Central memory CD8-positive, alpha-beta T cell (primary cell): Measurements from ENCODE around the gene OR6K6.

ENCODE experiments used
- ATAC-seq: fragments of 150-1000 bp; cut with Tn5 transposase; replicated peaks from 2 replicates; pipeline ENCODE4 v1.10.0; 2022; ENCODE audit warnings: mild to moderate bottlenecking, moderate FRiP score, moderate number of reproducible peaks; ENCODE audit not compliant: poor library complexity, severe bottlenecking; ENCODE audit errors: extremely low read depth
- DNase-seq, 2 donors: peaks; one replicate each; pipeline ENCODE4 v3.0.0; 2021; ENCODE audit warnings: low spot score in 2 of 2
- H3K27ac Mint-ChIP-seq: one replicate; pipeline ENCODE4 v1.8.0; 2022; ENCODE audit warnings: low read depth, mild to moderate bottlenecking, moderate library complexity, mixed read lengths
- H3K27me3 Mint-ChIP-seq: one replicate; pipeline ENCODE4 v1.8.0; 2022; ENCODE audit warnings: mixed read lengths
- H3K36me3 Mint-ChIP-seq: one replicate; pipeline ENCODE4 v1.8.0; 2022; ENCODE audit warnings: mild to moderate bottlenecking, moderate library complexity, mixed read lengths; ENCODE audit not compliant: insufficient read depth
- H3K4me1 Mint-ChIP-seq: one replicate; pipeline ENCODE4 v1.8.0; 2022; ENCODE audit warnings: mixed read lengths
- H3K4me3 Mint-ChIP-seq: one replicate; pipeline ENCODE4 v1.8.0; 2022; ENCODE audit warnings: mild to moderate bottlenecking, moderate library complexity, mixed read lengths
- H3K9me3 Mint-ChIP-seq: one replicate; pipeline ENCODE4 v1.8.0; 2022; ENCODE audit warnings: mixed read lengths

Gene OR6K6, protein sequence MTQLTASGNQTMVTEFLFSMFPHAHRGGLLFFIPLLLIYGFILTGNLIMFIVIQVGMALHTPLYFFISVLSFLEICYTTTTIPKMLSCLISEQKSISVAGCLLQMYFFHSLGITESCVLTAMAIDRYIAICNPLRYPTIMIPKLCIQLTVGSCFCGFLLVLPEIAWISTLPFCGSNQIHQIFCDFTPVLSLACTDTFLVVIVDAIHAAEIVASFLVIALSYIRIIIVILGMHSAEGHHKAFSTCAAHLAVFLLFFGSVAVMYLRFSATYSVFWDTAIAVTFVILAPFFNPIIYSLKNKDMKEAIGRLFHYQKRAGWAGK

DNA sequence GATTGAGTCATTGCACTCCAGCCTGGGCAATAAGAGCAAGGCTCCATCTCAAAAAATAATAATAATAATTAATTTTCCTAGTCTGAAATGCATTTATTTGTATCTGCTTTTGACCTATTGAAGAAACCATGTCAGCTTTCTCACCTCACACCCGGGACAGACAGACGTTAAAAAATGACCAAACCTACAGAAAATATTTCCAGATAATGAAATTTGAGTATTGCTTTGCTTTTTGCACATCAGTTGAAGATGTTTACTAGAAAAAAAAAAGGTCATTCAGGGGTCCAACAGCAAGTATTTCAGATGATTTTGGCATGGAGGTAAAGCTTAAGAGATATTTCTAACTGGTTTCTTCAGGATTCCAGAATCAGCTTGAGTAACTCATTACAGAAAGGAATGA, at the start of gene OR6K6:
TSS of gene OR6K6 (plus strand) at position 301 of the 400 bp plus-strand sequence. CDS start 168 bp downstream, outside the sequence.
- ATAC-seq (no peak), DNase-seq (no peak)
- Mint-ChIP-seq H3K27me3 (peaks cover 16% of the 10 kb centered on the region), H3K4me1 (no peaks in the 10 kb centered on the region), H3K27ac (no peak within 1 kb of the TSS), H3K9me3 (no peaks in the 10 kb centered on the region), H3K4me3 (no peak within 1 kb of the TSS), H3K36me3 (no peaks in the 10 kb centered on the region)

DNA sequence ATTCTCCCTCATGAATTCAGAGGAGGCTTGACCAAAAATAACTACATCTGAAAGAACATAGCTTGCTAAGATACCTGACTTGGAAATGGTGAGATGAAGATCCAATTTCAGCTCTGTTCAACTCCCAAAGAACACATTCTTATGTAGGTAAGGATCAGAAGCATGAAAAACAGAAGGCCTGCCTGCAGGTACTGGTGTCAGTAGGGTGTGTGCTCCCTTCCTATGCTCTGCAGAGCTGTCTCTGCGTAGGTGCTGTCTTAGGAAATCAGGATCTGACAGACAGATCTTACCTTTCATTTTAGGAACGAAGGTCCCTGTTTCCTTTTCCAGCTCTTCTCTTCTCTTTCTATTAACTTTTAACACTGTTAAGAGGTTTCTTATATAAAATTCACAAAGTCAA, 48.4 kb upstream of the OR6K6 start:
- H3K27me3 Mint-ChIP-seq = peaks cover 12% of the 10 kb centered on the region
- H3K36me3 Mint-ChIP-seq = no peaks in the 10 kb centered on the region

DNA sequence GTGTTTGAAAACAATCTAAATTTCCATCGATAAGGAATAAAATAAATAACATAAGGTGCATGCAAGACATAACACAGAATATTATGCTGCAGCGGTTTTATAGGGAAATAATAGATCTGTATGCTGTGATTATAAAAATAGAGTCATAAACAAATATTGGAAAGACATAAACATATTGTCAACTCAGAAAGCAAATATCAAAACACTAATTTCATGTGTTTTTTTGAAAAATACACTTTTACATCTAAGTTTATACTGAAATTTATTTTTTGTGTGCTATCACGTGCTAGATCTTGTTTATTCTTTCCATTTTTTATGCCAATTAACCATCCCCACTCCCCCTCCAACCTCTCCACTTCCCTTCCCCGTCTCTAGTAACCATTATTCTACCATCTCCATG, 43.4 kb upstream of the OR6K6 start:
- DNase-seq (no peak), ATAC-seq (no peak)
- no peaks in the 10 kb centered on the region for H3K9me3 Mint-ChIP-seq
- H3K4me1 Mint-ChIP-seq = no peaks in the 10 kb centered on the region
- H3K4me3 Mint-ChIP-seq = no peak overlapping the region
- H3K27ac Mint-ChIP-seq = no peak overlapping the region
- H3K36me3 Mint-ChIP-seq = no peaks in the 10 kb centered on the region
- peaks cover 43% of the 10 kb centered on the region for H3K27me3 Mint-ChIP-seq

More for the DNA sequence above, 48.4 kb upstream of the OR6K6 start:
- DNase-seq (no peak), ATAC-seq (no peak)
- Mint-ChIP-seq H3K9me3 (no peaks in the 10 kb centered on the region), H3K4me3 (no peak overlapping the region), H3K27ac (no peak overlapping the region), H3K4me1 (no peaks in the 10 kb centered on the region)

DNA sequence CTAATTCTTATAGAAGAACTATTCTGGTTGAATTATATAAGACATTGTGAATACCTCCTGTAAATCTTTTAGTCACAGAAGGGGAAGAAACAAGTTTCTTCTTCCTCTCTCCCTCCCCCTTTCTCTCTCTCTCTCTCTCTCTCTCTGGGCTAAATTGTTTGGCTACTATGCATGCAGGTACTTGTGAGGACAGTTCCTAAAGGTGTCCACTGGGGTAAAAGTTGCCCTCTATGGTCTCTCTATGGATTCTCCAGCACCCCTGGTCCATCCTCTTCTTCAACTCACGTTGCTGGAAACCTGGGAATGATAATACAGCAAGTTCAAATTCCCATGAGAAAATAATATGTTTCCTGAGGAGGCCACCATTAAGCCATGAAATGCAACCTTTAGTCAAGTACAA, 39.8 kb upstream of the OR6K6 start:
- Mint-ChIP-seq H3K27ac (no peak overlapping the region), H3K9me3 (no peaks in the 10 kb centered on the region), H3K27me3 (peaks cover 57% of the 10 kb centered on the region), H3K4me3 (no peak overlapping the region), H3K36me3 (no peaks in the 10 kb centered on the region), H3K4me1 (no peaks in the 10 kb centered on the region)
- ATAC-seq (no peak), DNase-seq (no peak)

DNA sequence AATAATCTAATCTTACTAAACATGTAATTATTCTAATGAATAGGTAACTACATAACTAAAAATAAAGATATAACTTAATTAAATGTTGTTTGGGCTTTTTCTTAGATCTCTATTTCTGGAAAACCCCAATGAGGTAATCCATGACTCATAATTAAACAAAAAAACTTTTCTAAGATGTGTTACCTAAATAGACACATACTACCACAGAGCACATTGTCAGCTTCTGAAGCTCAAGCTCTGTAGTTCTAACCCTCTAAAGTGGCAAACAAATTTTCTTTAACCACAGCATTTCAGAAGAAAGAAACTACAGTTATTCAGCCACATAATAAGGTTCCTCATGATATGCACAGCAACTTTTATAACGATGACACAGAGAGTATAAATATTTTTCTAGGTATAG, 38.2 kb upstream of the OR6K6 start:
- Mint-ChIP-seq H3K4me3 (no peak overlapping the region), H3K4me1 (no peaks in the 10 kb centered on the region), H3K27me3 (peaks cover 62% of the 10 kb centered on the region), H3K36me3 (no peaks in the 10 kb centered on the region), H3K27ac (no peak overlapping the region), H3K9me3 (no peaks in the 10 kb centered on the region)
- DNase-seq = no peak
- peak; percentile 28 for ATAC-seq

DNA sequence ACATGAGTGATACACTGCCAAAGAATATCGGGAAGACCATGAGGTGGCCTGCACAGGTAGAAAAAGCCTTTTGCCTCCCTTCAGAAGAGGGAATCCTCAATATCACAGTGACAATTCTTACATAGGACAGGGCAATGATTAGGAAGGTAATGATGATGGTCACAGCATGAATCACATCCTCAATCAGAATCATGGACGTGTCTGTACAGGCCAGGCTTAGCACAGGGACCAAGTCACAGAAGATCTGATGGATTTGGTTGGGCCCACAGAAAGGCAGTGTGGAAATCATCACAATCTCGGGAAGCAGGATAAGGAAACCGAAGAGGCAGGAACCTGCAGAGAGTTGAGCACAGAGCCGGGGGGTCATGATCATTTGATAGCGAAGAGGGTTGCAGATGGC, 37.2 kb upstream of the OR6K6 start:
- ATAC-seq = no peak
- H3K27me3 Mint-ChIP-seq = peaks cover 59% of the 10 kb centered on the region
- no peak overlapping the region for H3K4me3 Mint-ChIP-seq
- H3K27ac Mint-ChIP-seq = no peak overlapping the region
- H3K4me1 Mint-ChIP-seq = no peaks in the 10 kb centered on the region
- no peaks in the 10 kb centered on the region for H3K36me3 Mint-ChIP-seq
- DNase-seq = no peak
- no peaks in the 10 kb centered on the region for H3K9me3 Mint-ChIP-seq

DNA sequence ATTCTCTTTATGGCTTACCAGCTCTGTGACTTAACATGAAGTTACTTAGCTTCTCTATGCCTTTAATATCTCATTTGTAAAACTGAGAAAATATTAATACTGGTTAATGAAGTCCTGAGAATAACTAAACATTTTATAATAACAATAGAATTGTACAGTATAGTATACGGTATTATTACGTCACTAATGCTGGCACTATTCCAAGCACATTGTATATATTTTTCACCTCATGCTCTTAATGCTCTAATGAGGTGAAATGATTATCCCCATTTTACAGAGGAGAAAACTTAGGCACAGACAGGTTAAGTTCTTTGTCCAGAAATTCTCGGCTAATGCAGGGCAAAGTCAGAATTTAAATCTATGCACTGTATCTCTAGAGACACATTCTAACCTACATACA, 34.9 kb upstream of the OR6K6 start:
- Mint-ChIP-seq H3K27ac (no peak overlapping the region), H3K27me3 (peaks cover 52% of the 10 kb centered on the region), H3K4me1 (no peaks in the 10 kb centered on the region), H3K4me3 (no peak overlapping the region), H3K9me3 (no peaks in the 10 kb centered on the region), H3K36me3 (no peaks in the 10 kb centered on the region)
- no peak for ATAC-seq
- no peak for DNase-seq

DNA sequence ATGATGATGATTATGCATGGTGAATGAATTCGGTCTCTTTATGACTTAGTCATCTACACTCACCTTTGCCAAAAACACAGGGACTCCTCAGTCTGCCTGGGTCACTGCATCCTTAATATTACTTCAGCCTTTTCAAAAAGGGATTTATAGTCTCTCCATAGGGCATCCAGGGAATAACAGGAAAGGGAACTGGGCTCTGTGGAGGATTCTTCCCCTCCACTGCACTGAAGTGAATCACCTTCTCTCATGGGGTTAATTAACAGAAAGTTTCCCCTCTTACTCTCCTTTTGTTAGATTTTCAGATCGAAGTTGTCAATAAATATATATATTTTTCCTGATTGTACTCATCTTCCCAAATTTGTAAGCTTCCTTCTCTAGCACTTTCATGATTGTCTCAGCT, 33.9 kb upstream of the OR6K6 start, which contains the start of gene OR6K3:
TSS of gene OR6K3 (minus strand) at position 101 of the 400 bp plus-strand sequence. CDS start 2,605 bp downstream, outside the sequence.
- Mint-ChIP-seq H3K4me1 (no peaks in the 10 kb centered on the region), H3K27me3 (peaks cover 51% of the 10 kb centered on the region)

DNA sequence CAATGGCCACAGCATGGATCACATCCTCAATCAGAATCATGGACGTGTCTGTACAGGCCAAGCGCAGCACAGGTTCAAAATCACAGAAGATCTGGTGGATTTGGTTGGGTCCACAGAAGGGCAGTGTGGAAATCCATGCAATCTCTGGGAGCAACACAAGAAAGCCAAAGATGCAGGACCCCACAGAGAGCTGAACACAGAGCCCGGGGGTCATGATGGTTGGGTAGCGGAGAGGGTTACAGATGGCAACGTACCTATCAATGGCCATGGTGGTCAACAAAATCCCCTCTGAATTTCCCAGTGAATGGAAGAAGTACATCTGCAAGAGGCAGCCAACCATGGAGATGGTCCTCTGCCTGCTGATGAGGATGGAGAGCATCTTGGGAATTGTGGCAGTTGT, 30.1 kb upstream of the OR6K6 start:
- no peak for DNase-seq
- no peak for ATAC-seq
- no peaks in the 10 kb centered on the region for H3K4me1 Mint-ChIP-seq
- no peak overlapping the region for H3K4me3 Mint-ChIP-seq
- H3K27ac Mint-ChIP-seq = no peak overlapping the region
- no peaks in the 10 kb centered on the region for H3K9me3 Mint-ChIP-seq
- H3K27me3 Mint-ChIP-seq = peaks cover 37% of the 10 kb centered on the region
- no peaks in the 10 kb centered on the region for H3K36me3 Mint-ChIP-seq

More for the DNA sequence above, 33.9 kb upstream of the OR6K6 start, which contains the start of gene OR6K3:
- H3K9me3 Mint-ChIP-seq = no peaks in the 10 kb centered on the region
- ATAC-seq (no peak), DNase-seq (no peak)
- no peak within 1 kb of the TSS for H3K4me3 Mint-ChIP-seq
- no peak within 1 kb of the TSS for H3K27ac Mint-ChIP-seq
- H3K36me3 Mint-ChIP-seq = no peaks in the 10 kb centered on the region

DNA sequence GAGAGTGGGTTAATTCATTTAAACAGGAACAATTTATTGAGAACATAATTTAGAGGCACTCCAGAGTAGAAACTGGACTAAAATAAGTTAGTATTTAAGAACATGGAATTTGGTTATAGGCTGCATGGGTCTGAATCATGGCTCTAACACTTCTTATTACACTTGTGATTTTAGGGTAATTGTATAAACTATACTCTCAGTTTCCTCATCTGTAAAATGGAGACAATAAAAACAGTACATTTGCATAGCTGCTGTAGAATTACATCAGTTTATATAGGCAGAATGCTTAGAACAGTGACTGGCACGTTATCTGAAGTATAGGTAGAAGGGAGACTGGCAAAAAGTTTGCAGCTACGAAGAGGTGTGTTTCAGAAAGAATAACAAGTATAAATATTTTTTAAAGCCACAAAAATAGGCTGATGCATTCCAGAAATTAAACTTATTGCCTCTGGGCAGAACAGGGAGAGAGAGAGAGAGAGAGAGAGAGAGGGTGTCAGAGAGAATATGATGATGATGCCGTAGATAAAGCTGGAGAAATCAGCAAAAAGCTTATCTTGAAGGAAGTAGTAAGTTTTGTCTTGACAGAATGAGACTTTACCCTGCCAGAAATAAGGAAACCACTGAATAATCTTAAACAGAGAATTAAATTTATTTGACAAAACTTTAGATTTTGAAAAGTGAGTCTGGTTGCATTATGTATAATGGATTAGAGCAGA, 25.9 kb upstream of the OR6K6 start:
- H3K4me1 Mint-ChIP-seq = peaks cover 5% of the 10 kb centered on the region
- H3K9me3 Mint-ChIP-seq = no peaks in the 10 kb centered on the region
- no peak for DNase-seq
- no peak for ATAC-seq
- peaks cover 14% of the 10 kb centered on the region for H3K27me3 Mint-ChIP-seq
- H3K27ac Mint-ChIP-seq = no peak overlapping the region
- no peak overlapping the region for H3K4me3 Mint-ChIP-seq
- no peaks in the 10 kb centered on the region for H3K36me3 Mint-ChIP-seq

DNA sequence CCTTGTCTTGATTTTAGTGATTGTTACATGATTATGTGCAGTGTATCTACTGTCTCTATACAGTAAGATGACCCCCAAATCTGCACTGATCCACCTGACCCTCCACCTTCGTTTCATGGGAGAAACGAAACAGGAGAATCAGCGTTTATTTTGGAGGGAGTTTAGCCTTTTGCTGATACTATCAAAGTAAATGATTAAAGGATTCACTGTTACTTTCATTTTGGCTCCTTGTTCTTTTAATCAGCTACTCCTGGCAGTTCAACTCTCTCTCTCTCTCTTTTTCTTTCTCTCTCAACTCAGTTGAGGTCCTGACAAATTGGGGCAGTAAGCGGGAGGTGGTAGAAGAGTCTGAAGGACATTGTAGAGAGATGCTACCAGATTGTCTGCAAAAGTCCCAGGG, 24.1 kb upstream of the OR6K6 start:
- DNase-seq (no peak), ATAC-seq (no peak)
- no peak overlapping the region for H3K4me3 Mint-ChIP-seq
- H3K36me3 Mint-ChIP-seq = no peaks in the 10 kb centered on the region
- no peaks in the 10 kb centered on the region for H3K27me3 Mint-ChIP-seq
- peaks cover 5% of the 10 kb centered on the region for H3K4me1 Mint-ChIP-seq
- no peak overlapping the region for H3K27ac Mint-ChIP-seq
- H3K9me3 Mint-ChIP-seq = no peaks in the 10 kb centered on the region

DNA sequence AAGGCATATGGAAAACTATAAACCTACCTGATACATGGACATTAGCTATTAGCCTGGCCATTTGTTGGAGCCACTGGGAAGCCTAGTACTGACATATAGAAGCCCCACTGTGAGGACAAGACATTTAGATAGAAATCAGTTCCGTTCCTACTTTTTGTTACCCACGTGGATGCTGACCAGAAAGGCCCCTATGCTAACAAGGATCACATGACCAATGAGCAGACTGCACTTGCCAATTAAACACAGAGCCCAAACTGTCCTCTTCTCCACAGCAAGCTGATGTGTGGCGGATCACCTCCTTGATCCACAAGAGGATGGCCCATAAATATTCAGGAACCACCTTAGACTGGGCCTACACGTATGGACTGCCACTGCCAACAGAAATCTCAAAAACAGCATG, 22.8 kb upstream of the OR6K6 start:
- Mint-ChIP-seq H3K27me3 (no peaks in the 10 kb centered on the region), H3K4me1 (peaks cover 5% of the 10 kb centered on the region), H3K36me3 (no peaks in the 10 kb centered on the region), H3K4me3 (no peak overlapping the region), H3K9me3 (no peaks in the 10 kb centered on the region), H3K27ac (no peak overlapping the region)
- ATAC-seq (no peak), DNase-seq (no peak)

DNA sequence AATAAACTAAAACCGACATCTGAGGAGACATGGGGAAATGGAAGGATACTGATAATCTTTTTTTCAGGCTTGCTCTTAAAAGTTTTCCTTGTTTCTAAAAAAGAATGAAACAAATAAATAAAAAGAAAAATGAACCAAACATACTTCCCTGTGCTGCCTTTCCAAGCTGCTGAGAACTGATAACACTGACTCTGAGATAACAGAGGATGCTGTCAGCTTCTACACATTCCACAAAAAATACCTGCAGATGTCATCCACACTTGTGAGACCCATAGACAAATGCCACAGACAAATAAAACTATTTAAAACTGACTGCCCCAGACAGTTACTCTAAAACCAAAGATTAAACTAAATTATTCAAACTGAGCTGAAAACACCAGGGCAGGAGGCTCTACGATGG, 22.0 kb upstream of the OR6K6 start:
- Mint-ChIP-seq H3K27ac (no peak overlapping the region), H3K4me3 (no peak overlapping the region), H3K9me3 (no peaks in the 10 kb centered on the region), H3K36me3 (no peaks in the 10 kb centered on the region), H3K27me3 (peaks cover under 1% of the 10 kb centered on the region), H3K4me1 (peaks cover 5% of the 10 kb centered on the region)
- DNase-seq = no peak
- ATAC-seq = no peak
